Liver (tissue), 9 donors: ENCODE results near the gene PLEKHA8. TPM values are rescaled to one million over a fixed set of nuclear protein-coding genes. Genes with fewer than 3 reads are reported as not detected.

Source experiments
- DNase-seq: peaks from one replicate; pipeline ENCODE4 v3.0.0-alpha.2; 2017; ENCODE audit warnings: low spot score
- H3K27ac ChIP-seq, 2 donors: one replicate each; pipeline ENCODE4 v1.7.0; 2013; ENCODE audit warnings: inconsistent platforms in 2 of 2, low read length in 2 of 2, control low read depth in 1 of 2, low read depth in 1 of 2, mild to moderate bottlenecking in 1 of 2
- H3K27me3 ChIP-seq, 4 donors: one replicate each; pipeline versions ENCODE4 v1.6.1 to v1.7.0; 2013; ENCODE audit warnings: low read length in 3 of 4, inconsistent platforms in 1 of 4, mild to moderate bottlenecking in 1 of 4, moderate library complexity in 1 of 4; ENCODE audit not compliant: control insufficient read depth in 4 of 4, insufficient read depth in 4 of 4
- H3K36me3 ChIP-seq, 4 donors: one replicate each; pipeline versions ENCODE4 v1.6.1 to v1.7.0; 2013; ENCODE audit warnings: low read length in 3 of 4, mild to moderate bottlenecking in 3 of 4, low read depth in 1 of 4, moderate library complexity in 1 of 4; ENCODE audit not compliant: control insufficient read depth in 4 of 4, insufficient read depth in 3 of 4
- H3K4me1 ChIP-seq, 4 donors: one replicate each; pipeline versions ENCODE4 v1.6.1 to v1.7.0; 2013; ENCODE audit warnings: low read length in 3 of 4, mild to moderate bottlenecking in 3 of 4, moderate library complexity in 1 of 4; ENCODE audit not compliant: control insufficient read depth in 4 of 4, insufficient read depth in 4 of 4
- H3K4me3 ChIP-seq, 3 donors: one replicate each; pipeline versions ENCODE4 v1.6.1 to v1.7.0; 2013; ENCODE audit warnings: low read length in 3 of 3, control low read depth in 1 of 3, low read depth in 1 of 3, mild to moderate bottlenecking in 1 of 3
- H3K9ac ChIP-seq, 2 donors: one replicate each; pipeline ENCODE4 v1.7.0; 2013; ENCODE audit warnings: low read length in 2 of 2, mild to moderate bottlenecking in 2 of 2, moderate library complexity in 2 of 2, control low read depth in 1 of 2, low read depth in 1 of 2
- H3K9me3 ChIP-seq, 4 donors: one replicate each; pipeline versions ENCODE4 v1.6.1 to v1.7.0; 2013; ENCODE audit warnings: low read length in 3 of 4; ENCODE audit not compliant: control insufficient read depth in 4 of 4
- ATF3 ChIP-seq: IDR thresholded peaks from 2 replicates; pipeline ENCODE4 v1.6.1; 2016; ENCODE audit warnings: antibody characterized with exemption
- CTCF ChIP-seq: fragments of 150-350 bp; IDR thresholded peaks from 2 replicates; pipeline ENCODE4 v1.5.1; 2017; ENCODE audit warnings: improper control_type of control experiment, low read depth, low read length; ENCODE audit not compliant: missing input control
- EGR1 ChIP-seq, 2 donors: IDR thresholded peaks; 2 replicates each; pipeline ENCODE4 v1.6.1; 2016 to 2018; ENCODE audit warnings: antibody characterized with exemption in 2 of 2, low read depth in 2 of 2
- FOXA1 ChIP-seq: IDR thresholded peaks from 2 replicates; pipeline ENCODE4 v1.6.1; 2016; ENCODE audit warnings: antibody characterized with exemption
- FOXA2 ChIP-seq: IDR thresholded peaks from 2 replicates; pipeline ENCODE4 v1.6.1; 2016; ENCODE audit warnings: antibody characterized with exemption
- GABPA ChIP-seq, 2 donors: IDR thresholded peaks in 1 of 2; conservative IDR thresholded peaks in 1 of 2; 2 replicates each; pipeline ENCODE4 v1.6.1; 2016; ENCODE audit warnings: antibody characterized with exemption in 2 of 2, mild to moderate bottlenecking in 1 of 2, moderate library complexity in 1 of 2
- HNF4A ChIP-seq, 2 donors: conservative IDR thresholded peaks; 2 replicates each; pipeline ENCODE4 v1.6.1; 2016; ENCODE audit warnings: antibody characterized with exemption in 2 of 2, mild to moderate bottlenecking in 2 of 2
- HNF4G ChIP-seq: IDR thresholded peaks from 2 replicates; pipeline ENCODE4 v1.6.1; 2016; ENCODE audit warnings: antibody characterized with exemption
- JUND ChIP-seq, 2 donors: IDR thresholded peaks; 2 replicates each; pipeline ENCODE4 v1.6.1; 2016; ENCODE audit warnings: antibody characterized with exemption in 2 of 2
- MAX ChIP-seq: IDR thresholded peaks from 2 replicates; pipeline ENCODE4 v1.6.1; 2016; ENCODE audit warnings: antibody characterized with exemption
- NR2F2 ChIP-seq: IDR thresholded peaks from 2 replicates; pipeline ENCODE4 v1.6.1; 2016; ENCODE audit warnings: antibody characterized with exemption
- RAD21 ChIP-seq, 2 donors: IDR thresholded peaks; 2 replicates each; pipeline ENCODE4 v1.6.1; 2016; ENCODE audit warnings: antibody characterized with exemption in 2 of 2, mild to moderate bottlenecking in 2 of 2
- REST ChIP-seq: IDR thresholded peaks from 2 replicates; pipeline ENCODE4 v1.6.1; 2016; ENCODE audit warnings: antibody characterized with exemption, mild to moderate bottlenecking
- RXRA ChIP-seq, 2 donors: IDR thresholded peaks; 2 replicates each; pipeline ENCODE4 v1.6.1; 2017 to 2018; ENCODE audit warnings: antibody characterized with exemption in 2 of 2, mild to moderate bottlenecking in 1 of 2
- SP1 ChIP-seq: IDR thresholded peaks from 2 replicates; pipeline ENCODE4 v1.6.1; 2018; ENCODE audit warnings: antibody characterized with exemption, mild to moderate bottlenecking
- TAF1 ChIP-seq: conservative IDR thresholded peaks from 2 replicates; pipeline ENCODE4 v1.6.1; 2016; ENCODE audit warnings: antibody characterized with exemption, mild to moderate bottlenecking
- YY1 ChIP-seq: IDR thresholded peaks from 2 replicates; pipeline ENCODE4 v1.6.1; 2016; ENCODE audit warnings: antibody characterized with exemption, mild to moderate bottlenecking
- ZBTB33 ChIP-seq: IDR thresholded peaks from 2 replicates; pipeline ENCODE4 v1.6.1; 2016; ENCODE audit warnings: antibody characterized with exemption
- WGBS: extraction: QIAGEN DNeasy Blood & Tissue Kit; methylation state at CpG from one replicate; pipeline ENCODE4 v1.1.7; 2013; 5-methylcytosine and 5-hydroxymethylcytosine counted together
- polyA plus RNA-seq, 2 donors: library from polyadenylated mRNA; stranded (reverse) in 1 of 2; unstranded in 1 of 2; fragments of 200-250 nt in 1 of 2; fragments of >200 nt in 1 of 2; fragmentation: Nextera tagmentation in 1 of 2; extraction: Ambion mirVana in 1 of 2; gene quantifications; one replicate each; pipeline versions ENCODE4 v1.2.1 to v1.2.3, GENCODE V29; 2013 to 2015
- total RNA-seq, 2 donors: library from RNA; depleted of rRNA; stranded (reverse); fragments of >200 nt; gene quantifications; one replicate each; pipeline ENCODE4 v1.2.3, GENCODE V29; 2014
- donor health status: healthy.
- donor health status: healthy.
- donor health status: healthy.
- donor health status: healthy.
- donor health status: healthy.

PLEKHA8 gene
- total and polyA plus RNA-seq, 4 donors: 1.0 to 5.4 (median 2.4) TPM

GRCh38 chr7:30144657-30145306 lies 116.6 kb downstream of the PLEKHA8 start:
- H3K4me1 ChIP-seq: no peaks in the 10 kb centered on the region
- no peak overlapping the region for H3K9ac ChIP-seq
- no peaks in the 10 kb centered on the region for H3K9me3 ChIP-seq
- no peaks in the 10 kb centered on the region for H3K36me3 ChIP-seq
- TF ChIP-seq JUND (IDR thresholded peaks at IDR 0.05) (no peak), TAF1 (no peak), REST (no peak), ZBTB33 (no peak), MAX (no peak), FOXA2 (no peak), HNF4G (no peak), ATF3 (no peak), RXRA (IDR thresholded peaks at IDR 0.05) (no peak), EGR1 (IDR thresholded peaks at IDR 0.05; ENCODE audit: low read depth in 2 of 2) (no peak), SP1 (no peak), CTCF (no peak), NR2F2 (no peak), HNF4A (conservative IDR thresholded peaks at IDR 0.05) (no peak), FOXA1 (no peak), RAD21 (IDR thresholded peaks at IDR 0.05) (no peak), YY1 (no peak), GABPA (IDR thresholded peaks at IDR 0.05 in 1 of 2, conservative IDR thresholded peaks at IDR 0.05 in 1 of 2) (no peak)
- no peak overlapping the region for H3K27ac ChIP-seq
- 90% methylated on average over 5 of the region's 5 CpGs for WGBS
- H3K27me3 ChIP-seq: no peaks in the 10 kb centered on the region
- DNase-seq: no peak
- H3K4me3 ChIP-seq: no peak overlapping the region
